GM18505 (cell line): ENCODE results near the gene ST3GAL3.

Experiments used
- ATAC-seq: cut with Tn5 transposase; IDR thresholded peaks from one replicate; pipeline ENCODE4 v1.9.1; 2021; ENCODE audit not compliant: unreplicated experiment
- POLR2A ChIP-seq: IDR thresholded peaks from 4 replicates; pipeline ENCODE4 v1.6.1; 2011; ENCODE audit warnings: borderline replicate concordance; ENCODE audit not compliant: insufficient read depth, insufficient read length; ENCODE audit errors: extremely low read depth

ST3GAL3 gene

GRCh38 chr1:43686801-43687200 is 20.5 kb upstream of the ST3GAL3 start:
- ATAC-seq: no peak
- no peak for TF ChIP-seq POLR2A

GRCh38 chr1:43687301-43688108 is 19.8 kb upstream of the ST3GAL3 start:
- no peak for TF ChIP-seq POLR2A
- ATAC-seq: no peak

DNA sequence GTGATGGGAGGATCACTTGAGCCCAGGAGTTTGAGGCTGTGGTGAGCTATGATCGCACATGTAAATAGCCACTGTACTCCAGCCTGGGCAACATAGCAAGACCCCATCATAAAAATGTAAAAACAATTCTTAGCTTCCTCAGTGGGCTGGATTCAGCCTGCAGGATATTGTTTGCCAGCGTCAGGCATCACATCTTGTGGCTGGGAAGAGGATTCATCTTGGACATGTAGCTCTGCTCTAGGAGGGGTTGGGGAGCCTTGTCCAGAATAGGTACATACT is 19.3 kb upstream of the ST3GAL3 start:
- no peak for ATAC-seq
- no peak for TF ChIP-seq POLR2A

DNA sequence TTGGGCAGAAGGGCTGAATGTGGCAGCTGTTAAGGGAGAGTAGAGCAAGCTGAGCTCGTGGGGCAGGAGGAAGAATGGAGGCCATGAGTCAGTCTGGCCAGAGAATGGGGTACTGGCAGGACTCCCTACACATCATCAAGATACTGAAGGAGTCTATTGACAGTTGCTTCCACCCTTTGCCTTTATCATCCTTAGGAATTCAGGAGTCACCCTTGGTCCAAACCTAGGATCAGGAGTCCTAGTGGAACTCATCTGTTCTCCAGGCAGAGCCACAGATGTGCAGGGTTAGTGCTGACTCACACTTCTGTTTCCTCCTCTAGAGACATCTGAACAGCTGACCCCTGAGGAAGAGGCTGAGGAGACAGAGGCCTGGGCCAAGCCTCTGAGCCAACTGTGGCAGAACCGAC is 18.7 kb upstream of the ST3GAL3 start:
- ATAC-seq: no peak
- no peak for TF ChIP-seq POLR2A

- ATAC-seq: no peak
- no peak for TF ChIP-seq POLR2A
These were observed 18.0 kb upstream of the ST3GAL3 start for GRCh38 chr1:43689289-43689688.

GRCh38 chr1:43691871-43692815 is 15.2 kb upstream of the ST3GAL3 start:
- TF ChIP-seq POLR2A: no peak
- ATAC-seq: no peak

DNA sequence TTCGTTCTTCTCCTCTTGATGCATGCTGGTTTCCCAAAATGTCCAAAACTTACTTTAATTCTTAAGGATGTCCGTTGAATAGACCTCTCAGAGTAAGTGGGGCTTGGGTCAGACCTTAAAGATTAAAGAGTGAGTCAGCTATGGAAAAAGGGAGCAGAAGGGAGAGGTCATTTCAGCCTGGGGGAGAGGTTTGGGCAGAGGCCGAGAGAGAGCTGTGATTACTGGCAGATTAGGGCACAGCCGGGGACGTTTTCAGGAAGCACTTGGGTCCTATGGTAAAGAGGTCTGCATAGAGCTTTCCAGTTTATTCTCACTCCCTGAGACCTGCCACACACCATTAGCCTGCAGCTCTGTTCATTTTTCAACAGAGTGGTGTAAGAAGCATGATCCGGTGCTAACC is 14.0 kb upstream of the ST3GAL3 start:
- ATAC-seq: no peak
- TF ChIP-seq POLR2A: no peak

- TF ChIP-seq POLR2A: no peak
- no peak for ATAC-seq
These were observed 8.1 kb upstream of the ST3GAL3 start for GRCh38 chr1:43699281-43699680.

DNA sequence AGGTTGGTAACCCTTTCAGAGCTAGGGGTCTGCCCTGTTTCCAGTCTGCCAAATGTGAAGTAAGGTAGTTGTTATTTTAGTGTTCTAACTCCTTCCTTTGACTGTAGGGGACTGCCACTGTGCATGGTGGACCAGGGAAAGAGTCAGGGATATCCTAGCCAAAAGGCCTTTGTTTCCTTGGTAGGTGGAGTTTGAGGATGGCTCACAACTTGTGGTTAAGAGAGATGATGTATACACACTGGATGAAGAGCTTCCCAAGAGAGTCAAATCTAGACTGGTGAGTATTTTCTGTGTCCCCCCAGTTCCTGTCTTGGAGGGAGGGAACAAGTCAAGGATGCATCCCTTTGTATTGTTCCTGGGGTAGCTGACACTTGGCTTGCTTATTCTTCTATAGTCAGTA is 3.5 kb upstream of the ST3GAL3 start:
- TF ChIP-seq POLR2A: no peak
- ATAC-seq: no peak

DNA sequence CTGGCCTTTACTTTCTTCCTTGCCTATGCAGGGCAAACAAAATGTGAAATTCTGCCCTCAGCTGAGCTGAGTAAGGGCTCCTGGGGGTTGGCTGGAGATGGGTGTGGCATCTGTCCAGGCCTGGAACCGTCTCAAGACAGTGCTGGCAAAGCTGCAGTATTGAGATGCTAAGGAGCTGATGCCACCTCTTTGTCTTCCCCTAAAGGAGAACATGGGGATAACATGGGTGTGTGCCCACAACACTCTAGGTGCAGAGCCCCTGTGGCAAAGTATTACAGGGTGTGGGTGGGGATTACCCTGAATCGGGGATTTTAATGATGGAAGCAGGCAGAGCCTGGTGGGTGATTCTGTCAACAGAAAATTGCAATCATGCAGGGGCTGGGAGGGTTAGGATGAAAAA is 2.5 kb upstream of the ST3GAL3 start:
- no peak for TF ChIP-seq POLR2A
- no peak for ATAC-seq

- no peak for TF ChIP-seq POLR2A
- no peak for ATAC-seq
These were observed 2.0 kb upstream of the ST3GAL3 start for GRCh38 chr1:43705334-43705733.

GRCh38 chr1:43705982-43706597 is 1.2 kb upstream of the ST3GAL3 start:
- TF ChIP-seq POLR2A: no peak
- ATAC-seq: no peak

GRCh38 chr1:43706598-43707189 is 642 bp upstream of the ST3GAL3 start:
- ATAC-seq: no peak

DNA sequence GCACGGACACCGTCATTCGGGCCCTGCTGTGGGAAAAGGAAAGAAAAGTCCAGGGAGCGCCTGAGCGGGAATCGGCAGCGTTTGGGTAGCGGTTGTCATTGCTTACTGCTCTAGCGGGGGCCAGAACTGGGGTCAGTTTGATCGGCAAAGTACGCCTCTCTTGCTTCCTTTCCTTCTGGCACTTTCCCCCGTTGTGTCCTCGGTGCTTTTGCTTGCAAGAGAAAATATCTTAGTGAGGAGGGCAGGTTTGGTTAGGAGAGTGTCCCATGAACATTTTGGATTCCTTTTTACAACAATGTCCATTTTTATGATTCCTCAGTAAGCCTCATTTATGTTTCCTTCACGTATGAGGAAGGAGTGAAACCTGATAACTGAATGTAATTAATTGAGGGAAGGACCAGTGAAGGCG is 670 bp downstream of the ST3GAL3 start:
- no peak for ATAC-seq
- TF ChIP-seq POLR2A: no peak

More at GRCh38 chr1:43706598-43707189, 642 bp upstream of the ST3GAL3 start:
- TF ChIP-seq POLR2A: no peak

- no peak for TF ChIP-seq POLR2A
- ATAC-seq: no peak
These were observed 3.7 kb downstream of the ST3GAL3 start for GRCh38 chr1:43711049-43711448.
